HG03520 (cell line): ENCODE data around the gene NFIL3.
"Not testable (repeated sequence)": the region's sequence is repeated elsewhere in the genome, so short reads cannot be mapped to it uniquely, and the experiment has no call there.

Experiments used
- ATAC-seq: cut with Tn5 transposase; IDR thresholded peaks from one replicate; pipeline ENCODE4 v1.9.1; 2021; ENCODE audit warnings: mild to moderate bottlenecking, moderate library complexity; ENCODE audit not compliant: unreplicated experiment

Gene NFIL3

GRCh38 chr9:91398926-91399325 lies 24.7 kb downstream of the NFIL3 start:
- ATAC-seq = no peak

- no peak for ATAC-seq
Observed at GRCh38 chr9:91395553-91396471, 27.8 kb downstream of the NFIL3 start.

GRCh38 chr9:91395106-91395552 lies 28.5 kb downstream of the NFIL3 start:
- no peak for ATAC-seq

GRCh38 chr9:91393826-91394225 lies 29.8 kb downstream of the NFIL3 start:
- no peak for ATAC-seq

GRCh38 chr9:91392435-91392834 lies 31.2 kb downstream of the NFIL3 start:
- ATAC-seq = no peak

- ATAC-seq = no peak
Observed at GRCh38 chr9:91391818-91392217, 31.8 kb downstream of the NFIL3 start.

GRCh38 chr9:91391412-91391811 lies 32.2 kb downstream of the NFIL3 start:
- no peak for ATAC-seq

GRCh38 chr9:91389686-91390085 lies 33.9 kb downstream of the NFIL3 start:
- not testable (repeated sequence) for ATAC-seq

GRCh38 chr9:91386765-91387164 lies 36.9 kb downstream of the NFIL3 start:
- no peak for ATAC-seq

GRCh38 chr9:91384954-91385353 lies 38.7 kb downstream of the NFIL3 start:
- no peak for ATAC-seq

GRCh38 chr9:91383577-91383976 lies 40.1 kb downstream of the NFIL3 start:
- ATAC-seq = no peak

GRCh38 chr9:91382298-91382697 lies 41.3 kb downstream of the NFIL3 start:
- no peak for ATAC-seq

- no peak for ATAC-seq
Observed at GRCh38 chr9:91379426-91379825, 44.2 kb downstream of the NFIL3 start.

GRCh38 chr9:91378695-91379127 lies 44.9 kb downstream of the NFIL3 start:
- no peak for ATAC-seq

GRCh38 chr9:91378054-91378453 lies 45.6 kb downstream of the NFIL3 start:
- ATAC-seq = not testable (repeated sequence)

GRCh38 chr9:91376239-91376638 lies 47.4 kb downstream of the NFIL3 start:
- no peak for ATAC-seq

- no peak for ATAC-seq
Observed at GRCh38 chr9:91374939-91375338, 48.7 kb downstream of the NFIL3 start.

- ATAC-seq = no peak
Observed at GRCh38 chr9:91371894-91372293, 51.7 kb downstream of the NFIL3 start.

- not testable (repeated sequence) for ATAC-seq
Observed at GRCh38 chr9:91370006-91370405, 53.6 kb downstream of the NFIL3 start.

- ATAC-seq = no peak
Observed at GRCh38 chr9:91364702-91365101, 58.9 kb downstream of the NFIL3 start.

GRCh38 chr9:91364005-91364404 lies 59.6 kb downstream of the NFIL3 start:
- ATAC-seq = no peak

GRCh38 chr9:91362051-91362611 lies 61.5 kb downstream of the NFIL3 start:
- ATAC-seq = peak; percentile 12
